MG63 (cell line): ENCODE results near the gene MARCKSL1. TPM values are rescaled to one million over a fixed set of nuclear protein-coding genes. Genes with fewer than 3 reads are reported as not detected.
A peak's percentile ranks its signal among the peaks of the same experiment; 100 is the strongest.
"Not testable (repeated sequence)": the region's sequence is repeated elsewhere in the genome, so short reads cannot be mapped to it uniquely, and the experiment has no call there.

Experiments
- DNase-seq: peaks from one replicate; pipeline ENCODE4 v3.0.0-alpha.2; 2020
- H3K27me3 ChIP-seq: fragments of 250-450 bp; sonication (Bioruptor Pico); 2 replicates; pipeline ENCODE4 v1.5.1; 2020; ENCODE audit warnings: mild to moderate bottlenecking, moderate library complexity
- H3K36me3 ChIP-seq: fragments of 250-450 bp; sonication (Bioruptor Pico); 2 replicates; pipeline ENCODE4 v1.5.1; 2020; ENCODE audit warnings: mild to moderate bottlenecking, moderate library complexity
- H3K4me3 ChIP-seq: fragments of 250-450 bp; sonication (Bioruptor Pico); 2 replicates; pipeline ENCODE4 v1.5.1; 2020; ENCODE audit warnings: mild to moderate bottlenecking, moderate library complexity
- H3K9me3 ChIP-seq: fragments of 250-450 bp; sonication (Bioruptor Pico); 2 replicates; pipeline ENCODE4 v1.5.1; 2020; ENCODE audit warnings: mild to moderate bottlenecking, moderate library complexity
- total RNA-seq: library from RNA; depleted of rRNA; stranded (reverse); fragments of >200 nt; shearing (Covaris generic); gene quantifications from 2 replicates; pipeline ENCODE4 v1.2.3, GENCODE V29; 2014; ENCODE audit warnings: low replicate concordance

The MARCKSL1 gene
- total RNA-seq, 1 experiment from 2014 or later = 19.1 TPM

- no peak for DNase-seq
- no peaks in the 10 kb centered on the region for H3K27me3 ChIP-seq
- H3K9me3 ChIP-seq = no peaks in the 10 kb centered on the region
Observed at GRCh38 chr1:32356478-32356877, 20.4 kb upstream of the MARCKSL1 start.

GRCh38 chr1:32355778-32356177 is 19.7 kb upstream of the MARCKSL1 start:
- H3K4me3 ChIP-seq, H3K27me3 ChIP-seq, DNase-seq, H3K9me3 ChIP-seq, H3K36me3 ChIP-seq: not testable (repeated sequence)

More at GRCh38 chr1:32356478-32356877, 20.4 kb upstream of the MARCKSL1 start:
- no peaks in the 10 kb centered on the region; the same call in 1 of the 2 replicates for H3K36me3 ChIP-seq
- no peak overlapping the region for H3K4me3 ChIP-seq

- Histone ChIP-seq H3K4me3 (no peak overlapping the region), H3K27me3 (no peaks in the 10 kb centered on the region), H3K36me3 (no peaks in the 10 kb centered on the region), H3K9me3 (no peaks in the 10 kb centered on the region)
- peak; percentile 43 for DNase-seq
Observed at GRCh38 chr1:32353886-32354570, 18.0 kb upstream of the MARCKSL1 start.

- no peaks in the 10 kb centered on the region for H3K9me3 ChIP-seq
Observed at GRCh38 chr1:32353431-32353830, 17.4 kb upstream of the MARCKSL1 start.

GRCh38 chr1:32352831-32353383 is 16.9 kb upstream of the MARCKSL1 start:
- no peaks in the 10 kb centered on the region for H3K27me3 ChIP-seq
- no peak overlapping the region for H3K4me3 ChIP-seq
- DNase-seq = peak; percentile 38
- no peaks in the 10 kb centered on the region for H3K36me3 ChIP-seq
- no peaks in the 10 kb centered on the region for H3K9me3 ChIP-seq

More at GRCh38 chr1:32353431-32353830, 17.4 kb upstream of the MARCKSL1 start:
- H3K36me3 ChIP-seq = no peaks in the 10 kb centered on the region
- H3K27me3 ChIP-seq = no peaks in the 10 kb centered on the region
- H3K4me3 ChIP-seq = no peak overlapping the region
- peak; percentile 29 for DNase-seq

- Histone ChIP-seq H3K36me3 (no peaks in the 10 kb centered on the region), H3K9me3 (no peaks in the 10 kb centered on the region), H3K27me3 (no peaks in the 10 kb centered on the region), H3K4me3 (peak overlapping the region; percentile 56)
- DNase-seq = no peak
Observed at GRCh38 chr1:32352239-32352745, 16.3 kb upstream of the MARCKSL1 start.

GRCh38 chr1:32351399-32352238 is 15.6 kb upstream of the MARCKSL1 start:
- Histone ChIP-seq H3K4me3 (peak overlapping the region; percentile 56), H3K36me3 (no peaks in the 10 kb centered on the region), H3K27me3 (no peaks in the 10 kb centered on the region), H3K9me3 (no peaks in the 10 kb centered on the region)
- DNase-seq = peak; percentile 94

GRCh38 chr1:32350785-32351398 is 14.9 kb upstream of the MARCKSL1 start:
- Histone ChIP-seq H3K4me3 (peak overlapping the region; percentile 56), H3K9me3 (no peaks in the 10 kb centered on the region), H3K36me3 (no peaks in the 10 kb centered on the region), H3K27me3 (no peaks in the 10 kb centered on the region)
- no peak for DNase-seq

GRCh38 chr1:32349211-32349708 is 13.2 kb upstream of the MARCKSL1 start:
- H3K27me3 ChIP-seq = no peaks in the 10 kb centered on the region
- no peak overlapping the region for H3K4me3 ChIP-seq
- H3K9me3 ChIP-seq = no peaks in the 10 kb centered on the region
- no peak for DNase-seq
- no peaks in the 10 kb centered on the region for H3K36me3 ChIP-seq

- H3K4me3 ChIP-seq = no peak overlapping the region
- H3K9me3 ChIP-seq = no peaks in the 10 kb centered on the region
- no peaks in the 10 kb centered on the region for H3K36me3 ChIP-seq
- DNase-seq = no peak
- no peaks in the 10 kb centered on the region for H3K27me3 ChIP-seq
Observed at GRCh38 chr1:32346532-32347157, 10.6 kb upstream of the MARCKSL1 start.

GRCh38 chr1:32345289-32345827 is 9.3 kb upstream of the MARCKSL1 start:
- DNase-seq = no peak
- no peaks in the 10 kb centered on the region for H3K27me3 ChIP-seq
- H3K36me3 ChIP-seq = no peaks in the 10 kb centered on the region
- H3K4me3 ChIP-seq = no peak overlapping the region
- H3K9me3 ChIP-seq = no peaks in the 10 kb centered on the region

- DNase-seq = no peak
- Histone ChIP-seq H3K4me3 (no peak overlapping the region), H3K27me3 (no peaks in the 10 kb centered on the region), H3K36me3 (no peaks in the 10 kb centered on the region), H3K9me3 (no peaks in the 10 kb centered on the region)
Observed at GRCh38 chr1:32342704-32343103, 6.7 kb upstream of the MARCKSL1 start.

GRCh38 chr1:32341971-32342370 is 5.9 kb upstream of the MARCKSL1 start:
- H3K27me3 ChIP-seq = no peaks in the 10 kb centered on the region
- no peaks in the 10 kb centered on the region for H3K36me3 ChIP-seq
- H3K4me3 ChIP-seq = no peak overlapping the region
- no peak for DNase-seq
- no peaks in the 10 kb centered on the region for H3K9me3 ChIP-seq

GRCh38 chr1:32341186-32341757 is 5.2 kb upstream of the MARCKSL1 start:
- H3K36me3 ChIP-seq = no peaks in the 10 kb centered on the region

GRCh38 chr1:32339363-32339978 is 3.4 kb upstream of the MARCKSL1 start:
- DNase-seq = no peak
- H3K27me3 ChIP-seq = no peaks in the 10 kb centered on the region
- no peaks in the 10 kb centered on the region for H3K9me3 ChIP-seq
- peaks cover 5% of the 10 kb centered on the region; the same call in 1 of the 2 replicates for H3K36me3 ChIP-seq
- no peak overlapping the region for H3K4me3 ChIP-seq

More at GRCh38 chr1:32341186-32341757, 5.2 kb upstream of the MARCKSL1 start:
- DNase-seq = no peak
- Histone ChIP-seq H3K4me3 (no peak overlapping the region), H3K9me3 (no peaks in the 10 kb centered on the region), H3K27me3 (no peaks in the 10 kb centered on the region)
